Fibroblast of mammary gland (primary cell): Measurements from ENCODE around the gene SLC37A3.
A peak's percentile ranks its signal among the peaks of the same experiment; 100 is the strongest.
"Not testable (repeated sequence)": the region's sequence is repeated elsewhere in the genome, so short reads cannot be mapped to it uniquely, and the experiment has no call there.

Experiments
- DNase-seq: peaks from one replicate; pipeline ENCODE4 v3.0.0-alpha.2; 2010; ENCODE audit warnings: low read depth
- H3K4me3 ChIP-seq: 2 replicates; pipeline ENCODE4 v1.5.1; 2011; ENCODE audit warnings: low read depth, mild to moderate bottlenecking, low read length, moderate library complexity; ENCODE audit not compliant: control insufficient read depth
- TF ChIP-seq, protein P1 (sequence below): conservative IDR thresholded peaks from 2 replicates; pipeline ENCODE4 v1.5.1; 2011; ENCODE audit warnings: low read depth, low read length, inconsistent platforms; ENCODE audit not compliant: control insufficient read depth, insufficient read depth

The SLC37A3 gene

DNA sequence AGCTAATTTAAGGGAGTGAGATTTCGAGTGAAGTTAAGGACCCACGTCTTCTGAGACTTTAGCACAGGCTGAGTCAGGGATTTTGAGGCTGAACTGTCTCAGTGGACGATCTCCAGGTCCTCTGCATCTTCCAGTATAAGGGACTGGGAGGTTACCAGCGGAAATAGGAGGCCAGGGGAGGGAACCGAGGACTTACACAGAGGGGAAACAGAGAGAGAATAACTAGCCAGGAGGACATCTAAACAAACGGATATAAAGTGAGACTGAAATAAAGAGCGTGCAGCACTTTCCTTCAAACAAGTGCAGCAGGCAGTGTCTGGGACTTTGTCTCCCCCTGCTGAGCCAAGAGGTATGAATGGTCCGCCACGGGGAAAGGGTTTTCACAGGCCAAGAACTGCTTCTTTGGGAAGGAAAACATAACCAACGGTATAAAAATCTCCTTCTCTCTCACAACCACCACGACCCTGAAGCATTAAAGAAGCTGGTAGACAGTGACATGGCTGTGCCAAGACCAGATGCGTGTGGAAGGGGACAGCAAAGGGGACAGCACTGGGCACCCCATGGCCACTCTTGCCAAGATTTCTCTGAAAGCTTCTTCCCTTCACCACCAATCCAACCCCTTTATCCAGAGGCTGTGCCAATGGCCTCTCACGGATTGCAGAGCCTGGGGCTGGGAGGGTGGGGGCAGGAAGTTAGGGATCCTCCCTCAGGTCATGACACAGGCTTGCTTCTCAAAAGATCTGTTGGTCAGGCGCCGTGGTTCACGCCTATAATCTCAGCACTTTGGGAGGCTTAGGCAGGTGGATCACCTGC lies 72.0 kb downstream of the SLC37A3 start:
- TF ChIP-seq, protein P1, sequence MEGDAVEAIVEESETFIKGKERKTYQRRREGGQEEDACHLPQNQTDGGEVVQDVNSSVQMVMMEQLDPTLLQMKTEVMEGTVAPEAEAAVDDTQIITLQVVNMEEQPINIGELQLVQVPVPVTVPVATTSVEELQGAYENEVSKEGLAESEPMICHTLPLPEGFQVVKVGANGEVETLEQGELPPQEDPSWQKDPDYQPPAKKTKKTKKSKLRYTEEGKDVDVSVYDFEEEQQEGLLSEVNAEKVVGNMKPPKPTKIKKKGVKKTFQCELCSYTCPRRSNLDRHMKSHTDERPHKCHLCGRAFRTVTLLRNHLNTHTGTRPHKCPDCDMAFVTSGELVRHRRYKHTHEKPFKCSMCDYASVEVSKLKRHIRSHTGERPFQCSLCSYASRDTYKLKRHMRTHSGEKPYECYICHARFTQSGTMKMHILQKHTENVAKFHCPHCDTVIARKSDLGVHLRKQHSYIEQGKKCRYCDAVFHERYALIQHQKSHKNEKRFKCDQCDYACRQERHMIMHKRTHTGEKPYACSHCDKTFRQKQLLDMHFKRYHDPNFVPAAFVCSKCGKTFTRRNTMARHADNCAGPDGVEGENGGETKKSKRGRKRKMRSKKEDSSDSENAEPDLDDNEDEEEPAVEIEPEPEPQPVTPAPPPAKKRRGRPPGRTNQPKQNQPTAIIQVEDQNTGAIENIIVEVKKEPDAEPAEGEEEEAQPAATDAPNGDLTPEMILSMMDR, result peak; percentile 92
- DNase-seq, result peak; percentile 69
- H3K4me3 ChIP-seq, result no peak overlapping the region

DNA sequence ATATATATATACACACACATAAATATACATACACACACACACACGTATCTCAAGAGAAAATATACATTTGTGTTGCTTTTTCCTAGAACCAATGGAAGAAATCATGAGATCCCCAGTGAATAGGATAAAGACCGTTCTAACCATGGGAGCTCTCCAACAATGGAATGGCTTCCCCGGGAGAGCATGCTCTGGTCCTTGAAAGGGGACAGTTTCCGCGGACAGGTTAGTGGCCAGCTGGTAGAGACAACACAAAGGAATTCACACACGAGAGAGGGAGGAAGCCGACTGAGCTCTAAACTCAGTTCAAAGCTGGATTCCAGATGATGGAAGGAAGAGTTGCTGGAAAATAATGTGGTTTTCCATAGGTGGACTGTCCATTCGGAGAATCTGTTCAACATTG lies 72.7 kb downstream of the SLC37A3 start:
- H3K4me3 ChIP-seq, result no peak overlapping the region
- TF ChIP-seq, protein P1, result no peak
- no peak for DNase-seq

DNA sequence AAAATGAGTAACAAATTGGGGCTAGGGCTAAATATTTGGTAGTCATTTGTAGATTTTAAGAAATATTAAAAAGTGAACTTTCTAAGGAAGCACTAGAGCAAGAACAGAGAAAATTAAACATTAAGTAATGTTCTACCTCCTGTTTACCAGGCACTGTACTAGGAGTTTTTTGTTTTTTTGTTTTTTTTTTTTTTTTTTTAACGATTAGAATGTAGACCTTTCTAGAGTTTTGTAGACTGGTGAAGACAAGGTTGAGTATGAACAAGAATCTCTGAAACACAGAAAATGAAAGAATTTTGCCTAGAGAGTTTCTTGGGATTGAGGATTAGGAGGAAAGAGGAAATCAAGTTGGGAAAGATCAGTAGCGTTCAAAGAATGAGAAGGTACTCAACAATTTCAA lies 73.6 kb downstream of the SLC37A3 start:
- TF ChIP-seq, protein P1, result no peak
- DNase-seq, result no peak
- no peak overlapping the region for H3K4me3 ChIP-seq

DNA sequence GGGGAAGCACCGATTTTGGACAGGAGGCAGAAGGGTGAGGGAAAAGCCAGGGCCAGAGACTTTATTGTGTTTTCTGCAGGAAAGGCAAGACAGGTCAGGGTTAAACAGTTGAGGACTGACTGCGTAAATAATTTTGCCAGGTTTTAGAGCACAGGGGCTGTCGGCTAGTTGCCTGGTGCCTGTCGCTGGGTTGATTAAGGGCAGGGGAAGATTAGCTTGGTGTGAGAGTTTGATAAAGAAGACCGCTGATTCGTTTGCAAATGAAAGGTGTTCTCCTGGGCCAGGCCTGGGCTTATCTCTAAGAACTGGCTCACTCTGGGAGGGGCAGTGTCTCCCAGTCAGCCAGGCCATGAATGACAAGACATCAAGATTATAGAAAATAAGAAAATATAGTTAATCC lies 75.6 kb downstream of the SLC37A3 start:
- no peak for DNase-seq
- TF ChIP-seq, protein P1, result no peak
- no peak overlapping the region for H3K4me3 ChIP-seq

DNA sequence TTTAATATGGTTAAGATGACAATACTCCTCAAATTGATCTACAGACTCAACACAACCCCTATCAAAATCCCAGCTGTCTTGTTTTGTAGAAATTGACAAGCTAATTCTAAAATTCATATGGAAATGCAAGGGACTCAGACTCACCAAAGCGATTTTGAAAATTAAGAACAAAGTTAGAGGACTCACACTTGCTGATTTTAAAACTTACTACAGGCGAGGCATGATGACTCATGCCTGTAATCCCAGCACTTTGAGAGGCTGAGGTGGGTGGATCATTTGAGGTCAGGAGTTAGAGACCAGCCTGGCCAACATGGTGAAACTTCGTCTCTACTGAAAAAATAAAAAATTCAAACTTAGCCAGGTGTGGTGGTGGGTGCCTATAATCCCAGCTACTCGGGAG lies 78.3 kb downstream of the SLC37A3 start:
- not testable (repeated sequence) for H3K4me3 ChIP-seq
- peak; percentile 7 for DNase-seq

DNA sequence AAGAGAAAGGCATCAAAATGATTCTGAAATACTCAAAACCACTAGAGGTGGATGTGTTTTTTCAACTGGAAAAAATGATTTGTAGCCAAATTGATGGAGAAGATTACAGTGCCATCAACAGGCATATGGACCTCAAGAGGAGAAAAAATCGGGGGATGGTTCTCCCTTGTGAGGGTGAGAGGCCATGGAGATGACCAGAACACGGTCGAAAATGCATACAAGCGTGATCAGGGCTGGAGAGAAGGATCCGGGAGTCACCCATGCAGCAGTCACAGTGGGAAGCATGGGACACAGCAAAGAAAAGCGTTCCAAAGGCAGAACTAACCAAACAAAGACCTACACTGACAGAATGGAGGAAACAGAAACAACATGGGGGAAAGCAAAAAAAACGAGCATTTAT lies 80.3 kb downstream of the SLC37A3 start:
- H3K4me3 ChIP-seq, result no peak overlapping the region
- TF ChIP-seq, protein P1, result no peak
- no peak for DNase-seq

DNA sequence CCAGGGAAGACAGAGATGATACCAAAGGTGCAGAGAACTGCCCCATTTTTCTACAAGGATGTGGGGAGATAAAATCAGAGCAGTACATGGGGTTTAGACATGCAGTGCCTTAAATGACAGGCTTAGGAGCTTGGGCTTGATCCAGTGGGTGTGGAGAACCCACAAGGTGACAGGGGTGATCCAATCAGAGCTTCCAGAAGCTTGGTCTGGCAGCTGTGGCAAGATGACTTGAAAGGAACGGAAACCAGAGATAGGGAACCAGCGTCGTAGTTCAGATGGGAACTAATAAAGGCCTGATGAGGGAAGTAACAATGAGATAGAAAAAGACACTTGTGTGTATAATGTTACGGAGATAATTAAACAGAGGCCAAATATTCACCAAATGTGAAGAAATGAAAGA lies 80.7 kb downstream of the SLC37A3 start:
- no peak for DNase-seq
- TF ChIP-seq, protein P1, result no peak
- H3K4me3 ChIP-seq, result no peak overlapping the region
